H1 (cell line): ENCODE results near the gene KRT85. TPM values are rescaled to one million over a fixed set of nuclear protein-coding genes. Genes with fewer than 3 reads are reported as not detected.

Source experiments
- CTCF ChIA-PET: fragments of 300-600 bp; sonication (Branson Sonifier 250); formaldehyde crosslinking; loops from one replicate; lab custom pipeline; 2021; ENCODE audit not compliant: partially characterized antibody; lab: Charles Lee
- POLR2A ChIA-PET: fragments of 300-600 bp; sonication (Branson Sonifier 250); formaldehyde crosslinking; loops from one replicate; lab custom pipeline; 2021; ENCODE audit warnings: inconsistent platforms; ENCODE audit not compliant: partially characterized antibody; lab: Charles Lee
- DNase-seq, 2 experiments: peaks; one replicate each; pipeline versions ENCODE4 v3.0.0 to v3.0.0-alpha.2; 2010 to 2022; ENCODE audit warnings: low spot score in 2 of 2, low read depth in 1 of 2, mixed read lengths in 1 of 2
- FAIRE-seq: peaks from 2 replicates; lab custom pipeline; 2011; peaks lifted over from hg19 to GRCh38; lab: Jason Lieb, UNC
- H2AFZ ChIP-seq: 2 replicates; pipeline ENCODE4 v1.8.1; 2012; ENCODE audit warnings: low read length, inconsistent platforms
- H2AK5ac ChIP-seq: 2 replicates; pipeline ENCODE4 v1.6.1; 2013; ENCODE audit warnings: low read depth, low read length
- H2BK120ac ChIP-seq: replicated peaks from 2 replicates; pipeline ENCODE3; 2013; ENCODE audit warnings: low read depth, low read length, inconsistent platforms
- H2BK12ac ChIP-seq: 2 replicates; pipeline ENCODE4 v1.6.1; 2013; ENCODE audit warnings: low read depth, low read length
- H2BK15ac ChIP-seq: 2 replicates; pipeline ENCODE4 v1.6.1; 2013; ENCODE audit warnings: low read length
- H2BK20ac ChIP-seq: 2 replicates; pipeline ENCODE4 v1.6.1; 2013; ENCODE audit warnings: low read length
- H2BK5ac ChIP-seq: 2 replicates; pipeline ENCODE4 v1.6.1; 2013; ENCODE audit warnings: low read depth, low read length
- H3K14ac ChIP-seq: 2 replicates; pipeline ENCODE4 v1.6.1; 2013; ENCODE audit warnings: inconsistent platforms; ENCODE audit not compliant: insufficient read length
- H3K18ac ChIP-seq: 2 replicates; pipeline ENCODE4 v1.6.1; 2013; ENCODE audit warnings: low read length; ENCODE audit errors: extremely low read depth
- H3K23ac ChIP-seq: 2 replicates; pipeline ENCODE4 v1.6.1; 2013; ENCODE audit warnings: inconsistent platforms; ENCODE audit not compliant: insufficient read length
- H3K23me2 ChIP-seq: 2 replicates; pipeline ENCODE4 v1.6.1; 2013; ENCODE audit warnings: low read depth, low read length
- H3K27ac ChIP-seq: 2 replicates; pipeline ENCODE4 v1.6.1; 2011; ENCODE audit warnings: low read depth, low read length, inconsistent platforms
- H3K27me3 ChIP-seq, 4 experiments: replicated peaks in 1 of 4; 1 replicate in 1 of 4; 2 replicates in 3 of 4; pipeline versions ENCODE4 v1.6.1 to v1.8.1; 2011 to 2013; ENCODE audit warnings: low read length in 3 of 4, mild to moderate bottlenecking in 3 of 4, inconsistent platforms in 2 of 4, mixed read lengths in 2 of 4, moderate library complexity in 1 of 4; ENCODE audit not compliant: control insufficient read depth in 3 of 4, insufficient read depth in 3 of 4; ENCODE audit errors: extremely low read depth in 1 of 4
- H3K36me3 ChIP-seq, 4 experiments: 2 replicates each; pipeline versions ENCODE4 v1.6.1 to v1.8.1; 2011 to 2013; ENCODE audit warnings: mild to moderate bottlenecking in 4 of 4, low read length in 3 of 4, moderate library complexity in 2 of 4, control low read depth in 1 of 4, inconsistent platforms in 1 of 4; ENCODE audit not compliant: insufficient read depth in 4 of 4, control insufficient read depth in 2 of 4
- H3K4ac ChIP-seq: replicated peaks from 2 replicates; pipeline ENCODE3; 2013; ENCODE audit warnings: low read length, low read depth, mixed read lengths, inconsistent platforms; ENCODE audit not compliant: insufficient read length
- H3K4me1 ChIP-seq, 4 experiments: replicated peaks in 1 of 4; 1 replicate in 1 of 4; 2 replicates in 3 of 4; pipeline versions ENCODE4 v1.6.1 to v1.8.1; 2011 to 2013; ENCODE audit warnings: low read length in 3 of 4, inconsistent platforms in 2 of 4, mixed read lengths in 1 of 4; ENCODE audit not compliant: insufficient read depth in 4 of 4, control insufficient read depth in 3 of 4
- H3K4me2 ChIP-seq, 2 experiments: 2 replicates each; pipeline versions ENCODE4 v1.6.1 to v1.8.1; 2011 to 2013; ENCODE audit warnings: low read depth in 2 of 2, low read length in 2 of 2, control low read depth in 1 of 2, inconsistent platforms in 1 of 2, mild to moderate bottlenecking in 1 of 2; ENCODE audit not compliant: insufficient read depth in 1 of 2
- H3K4me3 ChIP-seq, 4 experiments: fragments of 200-600, 300-600 bp in 1 of 4; sonication (generic), shearing (Covaris generic), sonication (Bioruptor Twin) in 1 of 4; 2 replicates each; pipeline versions ENCODE4 v1.5.1 to v1.8.1; 2011 to 2016; ENCODE audit warnings: low read length in 4 of 4, low read depth in 3 of 4, control low read depth in 2 of 4, inconsistent platforms in 2 of 4, mild to moderate bottlenecking in 2 of 4, mixed read lengths in 1 of 4, moderate library complexity in 1 of 4; ENCODE audit not compliant: insufficient read depth in 2 of 4; ENCODE audit errors: extremely low read depth in 1 of 4
- H3K56ac ChIP-seq: replicated peaks from 2 replicates; pipeline ENCODE3; 2013; ENCODE audit warnings: low read depth, mild to moderate bottlenecking, mixed read lengths, low read length, inconsistent platforms; ENCODE audit not compliant: insufficient read length
- H3K79me1 ChIP-seq: 2 replicates; pipeline ENCODE4 v1.6.1; 2013; ENCODE audit warnings: low read depth, low read length, control low read depth
- H3K79me2 ChIP-seq, 2 experiments: 2 replicates each; pipeline versions ENCODE4 v1.6.1 to v1.8.1; 2012 to 2013; ENCODE audit warnings: low read length in 2 of 2, mild to moderate bottlenecking in 2 of 2, inconsistent platforms in 1 of 2; ENCODE audit not compliant: insufficient read depth in 2 of 2, control insufficient read depth in 1 of 2
- H3K9ac ChIP-seq, 4 experiments: replicated peaks in 1 of 4; 1 replicate in 1 of 4; 2 replicates in 3 of 4; pipeline versions ENCODE4 v1.6.1 to v1.8.1; 2011 to 2013; ENCODE audit warnings: low read depth in 3 of 4, low read length in 3 of 4, control low read depth in 2 of 4, mild to moderate bottlenecking in 2 of 4, moderate library complexity in 2 of 4, inconsistent platforms in 1 of 4; ENCODE audit errors: extremely low read depth in 1 of 4
- H3K9me3 ChIP-seq, 2 experiments: 2 replicates each; pipeline versions ENCODE4 v1.6.1 to v1.8.1; 2012 to 2013; ENCODE audit warnings: mild to moderate bottlenecking in 2 of 2, moderate library complexity in 2 of 2, control low read depth in 1 of 2, inconsistent platforms in 1 of 2, low read depth in 1 of 2, low read length in 1 of 2, mixed read lengths in 1 of 2; ENCODE audit not compliant: insufficient read depth in 2 of 2
- H4K20me1 ChIP-seq, 2 experiments: replicated peaks in 1 of 2; 2 replicates each; pipeline versions ENCODE3 to v1.8.1; 2011 to 2013; ENCODE audit warnings: inconsistent platforms in 2 of 2, low read length in 2 of 2, mild to moderate bottlenecking in 1 of 2; ENCODE audit not compliant: insufficient read depth in 2 of 2, control insufficient read depth in 1 of 2
- H4K5ac ChIP-seq: 2 replicates; pipeline ENCODE4 v1.6.1; 2013; ENCODE audit warnings: low read length, low read depth, mixed read lengths, inconsistent platforms; ENCODE audit not compliant: insufficient read length
- H4K8ac ChIP-seq: 2 replicates; pipeline ENCODE4 v1.8.0; 2013; ENCODE audit warnings: mild to moderate bottlenecking, moderate library complexity, low read length, inconsistent platforms; ENCODE audit not compliant: insufficient read depth; ENCODE audit errors: extremely low read depth
- H4K91ac ChIP-seq: replicated peaks from 2 replicates; pipeline ENCODE3; 2013; ENCODE audit warnings: low read length, mixed read lengths, inconsistent platforms; ENCODE audit not compliant: insufficient read length
- BACH1 ChIP-seq: IDR thresholded peaks from 2 replicates; pipeline ENCODE4 v1.6.1; 2012; ENCODE audit warnings: low read length, improper control_type of control experiment
- CTCF ChIP-seq, 3 experiments: IDR thresholded peaks; 1 replicate in 2 of 3; 2 replicates in 1 of 3; pipeline versions ENCODE4 v1.5.1 to v1.6.1; 2011; ENCODE audit warnings: low read length in 3 of 3, mild to moderate bottlenecking in 3 of 3, inconsistent platforms in 2 of 3, low read depth in 1 of 3, moderate library complexity in 1 of 3; ENCODE audit not compliant: insufficient read depth in 1 of 3; ENCODE audit errors: control extremely low read depth in 1 of 3
- NANOG ChIP-seq: IDR thresholded peaks from 2 replicates; pipeline ENCODE4 v1.6.1; 2011; ENCODE audit warnings: low read length, low read depth, mild to moderate bottlenecking, inconsistent platforms; ENCODE audit not compliant: insufficient read depth, poor library complexity, severe bottlenecking
- SIN3A ChIP-seq, 2 experiments: IDR thresholded peaks in 1 of 2; conservative IDR thresholded peaks in 1 of 2; 2 replicates each; pipeline ENCODE4 v1.6.1; 2011 to 2012; ENCODE audit warnings: low read length in 2 of 2, improper control_type of control experiment in 1 of 2, low read depth in 1 of 2, mild to moderate bottlenecking in 1 of 2
- SP4 ChIP-seq: IDR thresholded peaks from 2 replicates; pipeline ENCODE4 v1.6.1; 2012; ENCODE audit warnings: low read length, inconsistent platforms
- YY1 ChIP-seq: IDR thresholded peaks from 2 replicates; pipeline ENCODE4 v1.6.1; 2011; ENCODE audit warnings: low read depth, mild to moderate bottlenecking, low read length
- WGBS, 2 experiments: shearing (Covaris generic) in 1 of 2; methylation state at CpG; one replicate each; pipeline versions ENCODE4 v1.1.6 to v1.1.7; 2013 to 2015; ENCODE audit warnings: low lambda C conversion rate in 2 of 2, mixed read lengths in 2 of 2, inconsistent platforms in 1 of 2, low coverage in 1 of 2, missing lambda C conversion rate in 1 of 2; ENCODE audit not compliant: insufficient replicate concordance in 2 of 2, insufficient coverage in 1 of 2, insufficient read length in 1 of 2; ENCODE audit errors: extremely low coverage in 1 of 2, missing lambda C conversion rate in 1 of 2; 5-methylcytosine and 5-hydroxymethylcytosine counted together
- polyA plus RNA-seq, 7 experiments: library from polyadenylated mRNA; depleted of rRNA in 3 of 7; stranded (reverse) in 5 of 7; unstranded in 2 of 7; fragments of >200 nt in 5 of 7; fragments of 200-250 nt in 2 of 7; gene quantifications; 1 replicate in 5 of 7; 2 replicates in 1 of 7; 4 replicates in 1 of 7; pipeline versions ENCODE4 v1.2.1 to v1.2.3, GENCODE V29; 2011 to 2013; ENCODE audit warnings: missing spikeins in 2 of 7, mixed read lengths in 2 of 7
- total RNA-seq: library from RNA; stranded (reverse); fragmentation: NEBNext Ultra II Directional; extraction: Animal tissue kit (Norgen Biotek cat#: 25700); gene quantifications from 2 replicates; pipeline ENCODE4 v1.2.1, GENCODE V29; 2021

KRT85 gene
- total and polyA plus RNA-seq, 2 of the 8 experiments (the other 6 are each of a cell fraction or from before 2014, with no cell fraction given) = not detected

DNA sequence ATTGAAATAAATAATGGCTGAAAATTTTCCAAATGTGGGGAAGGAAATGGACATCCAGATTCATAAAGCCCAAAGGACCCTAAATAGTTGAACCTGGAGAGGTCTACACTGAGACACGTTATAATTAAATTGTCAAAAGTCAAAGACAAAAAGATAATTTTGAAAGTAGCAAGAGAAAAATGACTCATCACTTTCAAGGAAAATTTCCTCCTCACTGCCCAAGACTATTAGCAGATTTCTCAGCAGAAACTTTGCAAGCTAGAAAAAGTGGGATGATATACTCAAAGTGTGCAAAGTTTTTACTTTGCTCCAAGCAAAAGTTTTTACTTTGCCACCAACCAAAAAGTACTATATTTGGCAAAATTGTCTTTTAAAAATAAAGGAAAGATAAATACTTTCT lies 30.2 kb downstream of the KRT85 start:
- WGBS, 2 experiments = 95% methylated on average over 1 of the region's 1 CpG; no CpG with 5 or more reads in 1 of the 2 experiments
- Histone ChIP-seq H4K5ac (no peak overlapping the region), H3K9me3 (no peaks in the 10 kb centered on the region), H3K79me2 (no peaks in the 10 kb centered on the region), H2AFZ (no peak overlapping the region), H3K14ac (no peak overlapping the region), H4K8ac (no peak overlapping the region)
- CTCF ChIA-PET = interaction anchor here (1.0 to 10.9 kb wide), 12 partner anchors 9 to 544 kb away, joined by 3 to 126 read pairs (median 4); no protein-coding TSS in a partner anchor
- no peak for TF ChIP-seq SP4
- TF ChIP-seq YY1 = no peak
- TF ChIP-seq NANOG = no peak
- no peak for TF ChIP-seq CTCF (IDR thresholded peaks at IDR 0.05; ENCODE audit: control extremely low read depth in 1 of 3, insufficient read depth in 1 of 3, low read depth in 1 of 3, low read length in 3 of 3)
- 0 out of 2 replicates have a peak, but pooled peaks have one; percentile 11 for TF ChIP-seq BACH1
- TF ChIP-seq SIN3A (conservative IDR thresholded peaks at IDR 0.05 in 1 of 2, IDR thresholded peaks at IDR 0.05 in 1 of 2; ENCODE audit: low read depth in 1 of 2, low read length in 2 of 2) = no peak
- TF ChIP-seq, all 59 proteins: peak for 1
- Histone ChIP-seq H3K23me2 (no peaks in the 10 kb centered on the region), H2BK5ac (no peak overlapping the region), H3K9ac (no peak overlapping the region), H4K91ac (no peak overlapping the region), H2BK15ac (no peak overlapping the region), H3K4me3 (no peak overlapping the region), H2BK20ac (no peak overlapping the region), H3K4me1 (peaks cover 0 to 3% (median 0%) of the 10 kb centered on the region in 4 experiments; a peak in 1 of 7 replicates), H2BK120ac (no peak overlapping the region), H3K27ac (no peak overlapping the region), H3K18ac (no peak overlapping the region), H3K27me3 (no peaks in the 10 kb centered on the region), H4K20me1 (no peaks in the 10 kb centered on the region), H3K36me3 (no peaks in the 10 kb centered on the region), H3K4ac (no peak overlapping the region), H2BK12ac (no peak overlapping the region), H3K4me2 (no peak overlapping the region), H2AK5ac (no peak overlapping the region), H3K79me1 (no peaks in the 10 kb centered on the region), H3K56ac (no peak overlapping the region), H3K23ac (no peak overlapping the region)
- POLR2A ChIA-PET = interaction anchor here (1.2 kb wide), 1 partner anchor 10 kb away, joined by 3 read pairs; no protein-coding TSS in a partner anchor
- no peak for DNase-seq
- FAIRE-seq = no peak
